GM21786 (cell line): Measurements from ENCODE around the gene G6PC2.
"Not testable (repeated sequence)": the region's sequence is repeated elsewhere in the genome, so short reads cannot be mapped to it uniquely, and the experiment has no call there.

ENCODE experiments used
- ATAC-seq: cut with Tn5 transposase; IDR thresholded peaks from one replicate; pipeline ENCODE4 v1.9.1; 2021; ENCODE audit not compliant: unreplicated experiment

Gene G6PC2

GRCh38 chr2:168904358-168904757 is 3.3 kb downstream of the G6PC2 start:
- ATAC-seq: no peak

- ATAC-seq: no peak
Measured at GRCh38 chr2:168907940-168908662, 7.0 kb downstream of the G6PC2 start.

GRCh38 chr2:168910330-168910729 is 9.2 kb downstream of the G6PC2 start:
- ATAC-seq: no peak

GRCh38 chr2:168912466-168912865 is 11.4 kb downstream of the G6PC2 start:
- no peak for ATAC-seq

- ATAC-seq: no peak
Measured at GRCh38 chr2:168912901-168913369, 11.8 kb downstream of the G6PC2 start.

- no peak for ATAC-seq
Measured at GRCh38 chr2:168913495-168913894, 12.4 kb downstream of the G6PC2 start.

GRCh38 chr2:168915441-168916330 is 14.6 kb downstream of the G6PC2 start:
- ATAC-seq: no peak

- ATAC-seq: no peak
Measured at GRCh38 chr2:168916331-168916675, 15.2 kb downstream of the G6PC2 start.

GRCh38 chr2:168920504-168921157 is 19.5 kb downstream of the G6PC2 start:
- ATAC-seq: no peak

GRCh38 chr2:168926621-168927386 is 25.7 kb downstream of the G6PC2 start:
- no peak for ATAC-seq

- no peak for ATAC-seq
Measured at GRCh38 chr2:168928113-168928831, 27.2 kb downstream of the G6PC2 start.

GRCh38 chr2:168929031-168929430 is 27.9 kb downstream of the G6PC2 start:
- ATAC-seq: no peak

- ATAC-seq: no peak
Measured at GRCh38 chr2:168930242-168930641, 29.2 kb downstream of the G6PC2 start.

- ATAC-seq: not testable (repeated sequence)
Measured at GRCh38 chr2:168932174-168932573, 31.1 kb downstream of the G6PC2 start.

- no peak for ATAC-seq
Measured at GRCh38 chr2:168934826-168935225, 33.7 kb downstream of the G6PC2 start.

- ATAC-seq: no peak
Measured at GRCh38 chr2:168935810-168936581, 34.9 kb downstream of the G6PC2 start.

- no peak for ATAC-seq
Measured at GRCh38 chr2:168939061-168939460, 38.0 kb downstream of the G6PC2 start.

- ATAC-seq: no peak
Measured at GRCh38 chr2:168939918-168940317, 38.8 kb downstream of the G6PC2 start.

GRCh38 chr2:168941297-168941696 is 40.2 kb downstream of the G6PC2 start:
- ATAC-seq: no peak
